ENCODE results near the gene CYP1A1.
"Not testable (repeated sequence)": the region's sequence is repeated elsewhere in the genome, so short reads cannot be mapped to it uniquely, and the experiment has no call there.

The CYP1A1 gene

DNA sequence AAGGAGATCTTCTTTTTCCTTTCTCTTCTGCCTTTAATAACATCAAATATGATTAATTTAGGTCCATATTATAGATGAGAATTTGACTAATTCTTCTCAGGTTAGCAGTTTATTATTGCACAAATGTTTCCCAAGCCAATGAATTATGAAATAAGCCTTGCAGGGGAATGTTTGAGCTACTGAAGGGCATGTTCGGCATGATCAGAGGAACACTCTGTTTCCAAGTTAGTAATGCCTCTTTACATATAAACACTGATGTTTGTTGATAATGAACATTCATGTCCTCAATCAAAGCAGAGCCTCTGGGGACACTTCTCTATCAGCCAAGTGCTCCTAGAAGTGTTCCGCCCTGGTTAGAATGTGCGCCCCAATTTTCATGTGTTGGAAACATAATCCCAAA is 10.0 kb upstream of the CYP1A1 start:
- no peak for DNase-seq

DNA sequence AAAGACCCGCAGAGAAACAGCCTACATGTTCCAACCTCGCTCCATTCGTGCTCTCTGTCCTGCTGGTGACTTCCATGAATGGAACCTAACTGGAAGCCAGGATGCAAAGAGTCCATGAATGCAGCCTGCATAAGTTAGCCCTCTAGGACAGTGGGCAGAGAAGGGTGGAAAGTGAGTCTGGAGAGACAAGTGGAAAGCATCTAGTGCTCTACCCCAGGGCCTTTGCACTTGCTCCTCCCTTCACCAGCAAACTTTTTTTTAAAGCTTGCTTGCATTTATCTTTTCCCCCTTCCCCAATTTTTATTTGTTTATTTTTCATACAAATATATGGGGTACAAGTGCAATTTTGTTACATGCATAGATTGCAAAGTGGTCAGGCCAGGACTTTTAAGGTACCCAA is 7.9 kb upstream of the CYP1A1 start:
- DNase-seq = no peak

DNA sequence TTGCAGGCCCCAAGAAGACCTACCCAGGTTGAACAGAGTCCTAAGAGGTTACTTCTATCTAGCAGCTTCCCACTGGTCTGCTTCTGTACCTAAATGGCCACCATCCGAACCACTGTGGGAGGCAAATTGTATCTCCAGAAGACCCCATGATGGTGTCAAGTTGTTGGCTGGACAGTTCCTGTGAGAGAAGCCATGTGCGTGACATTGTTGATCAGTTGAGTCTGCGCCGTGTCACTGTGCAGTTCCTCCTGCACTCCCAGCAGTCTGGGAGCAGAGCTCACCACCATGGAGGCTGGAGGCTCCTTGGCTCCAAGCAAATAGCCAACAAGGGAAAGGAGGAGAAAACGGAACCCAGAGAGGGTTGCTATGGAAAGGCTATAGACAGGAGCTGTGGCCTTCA is 7.5 kb upstream of the CYP1A1 start:
- no peak for DNase-seq

DNA sequence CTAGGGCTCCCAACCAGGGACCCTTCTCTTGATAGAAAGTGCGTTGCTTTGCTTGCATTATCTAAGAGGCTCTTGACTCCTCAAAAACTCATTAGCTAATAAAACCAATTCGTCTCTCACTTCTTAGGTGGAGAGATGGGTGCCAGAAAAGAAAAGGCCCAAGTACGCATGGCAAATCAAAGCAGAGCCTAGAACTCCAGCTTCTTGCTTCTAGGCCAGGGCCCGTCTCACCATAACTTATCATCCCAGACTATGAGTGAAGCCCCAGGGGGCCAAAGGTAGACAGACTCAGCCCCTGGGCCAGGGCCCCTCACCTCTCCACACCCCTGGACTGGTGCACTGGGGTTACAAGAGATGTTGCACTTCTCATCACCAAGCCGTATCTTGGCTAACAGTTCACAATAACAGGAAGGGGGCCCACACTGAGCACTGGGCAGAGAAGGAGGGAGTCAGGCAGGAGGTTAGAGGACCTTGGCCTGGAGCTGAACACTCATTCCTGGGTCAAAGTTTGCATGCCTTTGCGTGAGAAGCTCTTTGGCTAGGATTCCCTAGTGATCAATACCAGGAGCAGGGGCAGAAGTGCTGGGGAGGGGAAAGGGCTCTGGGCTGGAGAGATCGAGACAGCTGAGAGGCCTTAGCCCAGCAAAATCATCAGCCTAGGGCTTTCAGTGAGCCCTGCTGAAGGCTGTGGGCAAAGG is 5.4 kb upstream of the CYP1A1 start:
- DNase-seq = no peak

DNA sequence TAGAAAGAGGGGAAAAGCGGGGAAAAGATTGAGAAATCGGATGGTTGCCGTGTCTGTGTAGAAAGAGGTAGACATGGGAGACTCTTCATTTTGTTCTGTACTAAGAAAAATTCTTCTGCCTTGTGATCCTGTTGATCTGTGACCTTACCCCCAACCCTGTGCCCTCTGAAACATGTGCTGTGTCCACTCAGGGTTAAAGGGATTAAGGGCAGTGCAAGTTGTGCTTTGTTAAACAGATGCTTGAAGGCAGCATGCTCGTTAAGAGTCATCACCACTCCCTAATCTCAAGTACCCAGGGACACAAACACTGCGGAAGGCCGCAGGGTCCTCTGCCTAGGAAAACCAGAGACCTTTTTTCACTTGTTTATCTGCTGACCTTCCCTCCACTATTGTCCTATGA is 4.0 kb upstream of the CYP1A1 start:
- DNase-seq = not testable (repeated sequence)

DNA sequence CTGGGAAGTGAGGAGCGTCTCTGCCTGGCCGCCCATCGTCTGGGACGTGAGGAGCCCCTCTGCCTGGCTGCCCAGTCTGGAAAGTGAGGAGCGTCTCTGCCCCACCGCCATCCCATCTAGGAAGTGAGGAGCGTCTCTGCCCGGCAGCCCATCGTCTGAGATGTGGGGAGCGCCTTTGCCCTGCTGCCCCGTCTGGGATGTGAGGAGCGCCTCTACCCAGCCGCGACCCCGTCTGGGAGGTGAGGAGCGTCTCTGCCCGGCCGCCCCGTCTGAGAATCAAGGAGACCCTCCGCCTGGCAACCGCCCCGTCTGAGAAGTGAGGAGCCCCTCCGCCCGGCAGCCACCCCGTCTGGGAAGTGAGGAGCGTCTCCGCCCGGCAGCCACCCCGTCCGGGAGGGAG is 3.4 kb upstream of the CYP1A1 start:
- DNase-seq = not testable (repeated sequence)

DNA sequence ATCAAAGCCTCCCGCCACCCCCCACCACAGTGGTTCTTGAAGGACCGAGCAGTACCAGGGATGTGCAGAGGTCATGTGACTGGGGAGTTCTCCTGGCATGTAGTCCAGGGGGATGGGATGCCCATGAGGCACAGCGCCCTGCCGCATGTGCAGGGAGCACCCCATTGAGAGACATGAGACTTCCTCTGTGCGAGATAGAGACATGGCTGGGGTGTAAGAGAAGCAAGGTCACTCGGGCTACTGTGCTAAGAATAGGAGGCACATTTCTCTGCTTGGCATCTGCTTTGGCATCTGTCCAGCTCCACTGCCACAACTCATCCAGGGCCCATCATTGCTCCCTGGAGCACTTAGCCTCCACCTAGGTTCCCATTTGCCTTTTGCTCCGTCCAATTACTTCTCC is 2.4 kb upstream of the CYP1A1 start:
- no peak for DNase-seq

DNA sequence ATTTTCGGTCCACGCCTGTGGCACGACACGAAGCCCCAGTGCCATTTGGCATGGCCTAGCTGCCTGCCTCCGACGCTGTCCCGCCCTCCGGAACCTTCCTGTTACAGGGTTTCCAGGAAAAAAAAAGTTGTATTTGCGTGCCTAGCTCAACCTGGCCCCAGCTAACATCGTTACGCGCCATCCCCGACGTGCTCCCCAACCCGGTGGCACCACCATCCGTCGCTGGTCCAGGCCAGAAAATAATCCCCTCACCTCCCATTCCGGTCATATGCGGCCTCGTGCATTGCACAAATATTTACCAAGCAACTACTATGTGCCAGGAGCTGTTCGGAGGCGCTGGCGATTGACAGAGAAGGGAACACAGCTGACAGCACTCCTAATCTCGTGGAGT is 1.4 kb upstream of the CYP1A1 start:
- no peak for DNase-seq

DNA sequence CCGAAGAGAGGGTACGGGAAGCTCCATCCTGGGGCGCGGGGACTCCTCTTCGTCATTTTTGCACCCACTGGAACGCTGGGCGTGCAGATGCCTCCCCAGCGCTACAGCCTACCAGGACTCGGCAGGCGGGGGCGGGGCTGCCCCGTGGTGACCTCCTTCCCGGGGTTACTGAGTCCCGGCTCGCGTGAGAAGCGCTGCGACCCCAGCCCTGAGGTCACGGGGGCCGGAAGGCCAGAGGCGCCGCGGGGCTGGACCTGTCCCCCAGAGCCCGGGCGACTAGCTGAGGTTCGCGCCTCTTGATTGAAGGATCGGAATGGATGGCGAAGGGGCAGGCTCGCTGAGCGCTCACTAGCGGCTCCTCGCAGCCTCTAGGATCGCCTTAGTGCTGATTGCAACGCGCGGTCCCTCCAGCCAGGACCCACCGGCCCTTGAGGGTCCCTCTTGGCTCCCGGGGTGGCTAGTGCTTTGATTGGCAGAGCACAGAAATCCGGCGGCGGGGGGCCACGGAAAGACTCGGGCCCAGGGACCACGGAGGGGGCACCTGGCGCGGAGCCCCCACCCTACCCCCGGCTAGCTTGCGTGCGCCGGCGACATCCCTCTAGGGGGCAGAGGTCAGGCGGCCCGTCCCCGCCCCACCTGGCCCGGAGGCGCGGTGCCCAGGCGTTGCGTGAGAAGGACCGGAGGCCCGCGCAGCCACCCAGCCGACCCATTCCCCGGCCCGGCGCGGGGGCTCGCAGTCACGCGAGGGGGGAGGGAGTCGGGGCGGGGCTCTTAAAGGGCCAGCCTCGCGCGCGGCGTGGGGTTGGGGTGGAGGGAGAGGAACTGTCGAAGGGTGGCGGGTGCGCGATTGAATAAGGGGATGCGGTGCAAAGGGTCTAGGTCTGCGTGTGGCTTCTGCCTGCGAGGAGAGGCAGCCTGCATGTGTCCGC is 781 bp upstream of the CYP1A1 start:
- DNase-seq = no peak

DNA sequence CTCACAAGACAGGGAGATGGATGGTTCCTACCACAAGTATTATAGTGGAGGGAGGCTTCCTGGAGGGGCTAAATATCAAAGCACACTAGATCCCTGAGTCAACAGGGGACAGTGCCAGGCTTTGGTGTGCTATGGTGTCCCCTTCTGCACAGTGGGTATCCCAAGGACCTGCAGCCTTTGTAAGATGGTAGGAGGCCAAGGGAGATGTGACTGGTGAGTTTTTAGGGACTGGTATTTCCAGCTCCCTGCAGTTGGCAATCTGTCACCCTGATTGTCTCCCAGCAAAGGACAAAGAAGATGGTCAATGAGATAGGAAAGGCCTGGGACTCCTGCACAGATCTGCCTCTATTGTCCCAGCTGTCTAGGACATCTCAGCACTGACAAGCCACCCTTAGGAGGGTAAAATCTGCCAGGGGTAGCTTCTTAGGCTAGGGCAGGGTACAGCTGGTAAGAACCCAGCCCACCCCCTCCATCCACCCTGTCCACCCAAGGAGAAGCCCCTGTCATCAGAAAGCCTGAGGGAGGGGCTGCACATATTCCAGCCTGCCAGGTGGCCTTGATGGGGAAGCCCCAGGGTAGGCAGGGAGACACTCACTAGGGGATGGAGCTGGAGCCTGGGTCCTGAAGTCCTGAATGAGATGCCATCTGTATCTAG is 631 bp downstream of the CYP1A1 start:
- no peak for DNase-seq

DNA sequence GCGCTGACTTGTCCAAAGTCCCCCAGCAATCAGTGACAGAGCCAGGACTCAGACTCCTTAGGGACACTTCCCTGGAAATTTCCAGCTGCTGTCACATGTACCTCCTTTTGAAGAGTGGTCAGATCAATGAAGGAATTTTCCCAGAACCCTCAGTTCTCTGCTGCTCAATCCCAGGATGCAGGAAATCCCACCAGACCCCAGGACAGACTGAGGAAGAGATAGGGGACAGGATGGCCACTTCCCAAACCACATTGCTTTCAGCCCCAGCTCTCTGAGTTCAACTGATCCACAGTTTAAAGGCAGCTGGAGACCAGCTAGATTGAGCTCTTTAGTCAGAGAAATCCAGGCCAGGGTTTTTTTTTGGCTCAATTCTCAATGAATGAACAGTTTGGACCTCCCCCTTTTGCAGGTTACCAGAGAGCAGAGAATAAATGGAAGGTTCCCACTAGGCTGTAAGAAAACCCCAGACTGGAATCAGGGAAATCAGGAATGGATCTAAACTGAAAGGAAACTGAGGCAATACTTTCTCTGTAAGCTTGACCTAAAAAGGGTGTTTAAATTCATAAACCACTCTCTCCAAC is 1.5 kb downstream of the CYP1A1 start:
- DNase-seq = peak; percentile 72

DNA sequence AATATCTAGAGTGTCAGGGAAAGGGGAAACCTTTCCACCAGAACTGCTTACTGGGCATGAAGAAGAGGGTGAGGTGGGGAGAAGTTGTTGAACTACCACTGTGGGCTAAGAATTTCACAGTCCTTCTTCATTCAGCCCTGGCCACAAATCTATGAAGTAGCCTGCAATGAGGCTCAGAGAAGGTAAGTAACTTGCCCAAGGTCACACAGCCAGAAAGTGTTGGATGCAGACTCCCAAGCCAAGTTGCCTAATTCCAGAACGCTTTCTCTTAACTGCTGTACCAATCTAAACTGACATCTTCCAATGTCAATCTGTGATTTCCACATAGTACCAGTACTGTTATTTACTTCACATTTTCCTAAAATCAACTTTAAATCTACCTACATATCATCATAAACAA is 2.1 kb downstream of the CYP1A1 start:
- no peak for DNase-seq

DNA sequence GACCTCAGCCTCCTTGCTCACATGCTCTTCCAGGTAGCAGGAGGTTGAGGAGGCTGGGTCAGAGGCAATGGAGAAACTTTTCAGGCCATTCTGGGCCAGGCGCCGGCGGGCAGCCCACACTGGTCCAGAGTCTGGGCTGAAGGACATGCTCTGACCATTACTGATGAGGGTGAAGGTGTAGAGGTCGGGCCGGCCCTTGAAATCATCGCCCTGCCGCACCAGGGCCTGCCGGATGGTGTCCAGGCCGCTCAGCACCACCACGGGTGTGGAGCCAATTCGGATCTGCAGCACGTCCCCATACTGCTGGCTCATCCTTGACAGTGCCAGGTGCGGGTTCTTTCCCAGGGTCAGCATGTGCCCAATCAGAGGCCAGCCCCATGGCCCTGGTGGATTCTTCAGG is 2.7 kb downstream of the CYP1A1 start:
- DNase-seq = no peak

DNA sequence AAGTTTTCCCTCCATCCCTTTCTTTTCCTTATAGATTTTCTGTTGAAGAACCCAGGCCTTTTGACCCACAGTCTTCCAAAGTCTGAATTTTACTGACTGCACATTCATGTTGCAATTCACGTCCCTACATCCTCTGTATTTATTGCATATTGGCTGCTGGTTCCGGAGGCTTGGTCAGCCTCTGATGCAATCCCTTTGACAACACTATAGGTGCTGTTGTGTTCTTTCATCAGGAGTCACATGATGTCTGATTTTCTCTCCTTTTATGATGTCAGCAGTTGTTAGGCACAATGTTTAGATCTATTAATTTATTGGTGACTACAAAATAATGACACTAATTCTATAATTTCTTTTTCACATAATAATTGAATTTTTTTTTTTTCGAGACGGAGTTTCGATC is 8.7 kb downstream of the CYP1A1 start:
- no peak for DNase-seq

DNA sequence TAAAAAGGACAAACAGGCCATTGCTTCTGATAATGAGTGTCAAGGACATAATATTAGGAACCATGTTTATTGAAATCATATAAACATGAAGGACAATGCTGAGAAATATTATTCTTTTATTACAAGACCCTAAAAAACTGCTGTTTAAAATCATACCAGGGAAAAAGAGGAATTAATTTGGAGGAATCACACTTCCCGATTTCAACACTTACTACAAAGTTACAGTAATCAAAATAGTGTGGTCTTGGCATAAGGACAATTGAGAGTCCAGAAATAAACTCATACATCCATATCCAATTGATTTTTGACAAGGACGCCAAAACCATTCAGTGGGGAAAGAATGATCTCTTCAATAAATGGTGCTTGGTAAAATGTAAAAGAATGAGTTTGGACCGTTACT is 13.0 kb downstream of the CYP1A1 start:
- DNase-seq = no peak

DNA sequence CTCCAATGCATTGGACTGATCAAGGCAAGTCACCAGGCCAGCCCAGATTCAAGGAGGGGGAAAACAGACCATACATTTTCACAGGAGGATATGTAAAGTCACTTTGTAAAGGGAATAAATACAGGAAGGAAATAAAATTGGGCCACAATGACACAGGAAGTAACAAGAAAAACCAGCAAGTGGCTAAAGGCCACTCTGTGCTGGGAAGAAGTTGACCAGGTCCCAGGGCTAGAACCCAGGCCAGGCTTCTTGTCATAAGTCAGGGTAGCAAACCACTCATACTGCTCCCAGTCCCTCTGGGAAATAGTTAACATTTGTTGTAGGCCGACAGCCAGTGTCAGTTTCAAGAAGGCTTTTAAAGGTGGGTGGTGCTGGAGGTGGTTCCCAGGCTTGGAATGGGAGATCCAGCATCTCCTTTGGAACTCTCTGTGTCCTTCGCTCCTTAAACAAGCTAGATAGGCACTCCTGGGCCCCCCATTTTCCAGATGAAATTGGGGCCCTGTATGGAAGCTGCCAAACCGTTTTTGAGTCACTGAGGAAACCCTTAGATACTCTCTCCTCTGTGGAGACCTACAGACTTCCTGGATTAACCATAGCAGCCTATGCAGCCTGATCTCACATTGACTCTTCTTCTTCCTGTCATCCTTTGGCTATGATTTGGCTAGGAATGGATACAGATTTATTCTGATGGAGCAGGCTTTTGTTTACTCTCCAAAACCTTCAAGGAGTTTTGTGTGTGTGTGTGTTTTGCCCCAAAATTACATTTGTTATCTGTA is 14.8 kb downstream of the CYP1A1 start:
- DNase-seq = no peak

DNA sequence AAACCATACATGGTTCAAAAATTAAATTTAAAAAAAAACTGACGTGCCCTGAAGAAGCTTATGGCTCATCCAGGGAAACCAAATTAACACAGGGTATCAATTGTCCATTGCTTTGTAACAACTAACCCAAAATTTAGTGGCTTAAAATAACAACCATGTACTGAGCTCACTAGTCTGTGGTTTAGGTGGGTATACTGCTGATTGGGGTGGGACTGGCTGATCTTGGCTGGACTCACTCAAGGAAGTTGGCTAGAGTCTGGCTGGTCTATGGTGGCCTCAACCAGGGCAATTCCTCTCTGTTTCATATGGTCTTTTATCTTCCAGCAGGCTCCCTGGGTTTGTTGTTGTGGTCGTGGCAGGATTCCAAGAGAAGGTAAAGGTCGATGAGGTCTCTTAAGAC is 15.4 kb downstream of the CYP1A1 start:
- DNase-seq = no peak

DNA sequence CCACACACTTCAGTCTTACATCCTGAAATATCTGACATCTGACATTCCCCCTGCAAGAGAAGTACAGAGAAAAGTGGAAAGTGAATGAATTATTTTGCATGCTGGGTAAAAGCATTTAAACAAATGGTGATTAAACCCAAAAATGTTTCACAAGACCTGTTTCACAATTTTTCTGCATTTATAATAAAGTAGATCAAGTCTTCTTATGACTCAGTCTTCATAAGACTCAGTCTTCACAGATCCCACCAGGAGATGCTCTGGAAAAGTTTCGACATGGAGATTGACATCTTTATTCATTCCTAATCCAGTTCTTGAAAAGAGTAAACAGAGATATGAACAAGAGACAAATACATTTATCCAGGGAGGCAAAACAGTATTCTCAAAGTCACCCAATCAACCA is 16.3 kb downstream of the CYP1A1 start:
- DNase-seq = no peak

DNA sequence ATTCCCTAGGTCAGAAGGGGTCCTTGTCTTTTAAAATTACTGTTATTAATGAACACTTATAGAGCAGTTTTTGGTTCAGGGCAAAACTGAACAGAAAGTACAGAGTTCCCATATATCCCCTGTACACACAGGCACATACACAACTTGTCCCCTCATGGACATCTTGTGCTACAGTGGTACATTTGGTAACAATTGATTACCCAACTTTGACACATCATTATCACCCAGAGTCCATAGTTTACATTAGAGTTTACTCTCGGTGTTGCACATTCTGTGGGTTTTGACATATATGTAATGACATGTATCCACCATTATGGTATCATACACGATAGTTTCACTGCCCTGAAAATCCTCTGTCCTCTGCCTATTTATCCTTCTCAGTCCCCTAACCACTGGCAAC is 28.5 kb downstream of the CYP1A1 start:
- no peak for DNase-seq

DNA sequence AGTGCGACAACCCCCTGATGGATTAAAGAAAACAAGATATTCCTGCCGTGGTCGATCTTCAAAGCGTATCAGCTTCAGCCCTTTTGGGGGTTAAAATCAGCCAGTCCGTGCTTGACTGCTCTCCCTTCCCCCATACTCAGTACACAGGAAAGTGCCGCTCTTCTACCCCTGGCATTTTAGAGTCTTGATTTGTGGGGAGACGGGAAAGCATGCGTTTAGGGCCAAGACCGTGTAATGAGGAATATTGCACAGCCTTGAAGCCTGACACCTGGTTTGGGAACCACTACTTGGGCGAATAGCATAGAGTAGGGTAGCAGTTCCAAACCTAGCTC is 29.0 kb downstream of the CYP1A1 start:
- DNase-seq = no peak

DNA sequence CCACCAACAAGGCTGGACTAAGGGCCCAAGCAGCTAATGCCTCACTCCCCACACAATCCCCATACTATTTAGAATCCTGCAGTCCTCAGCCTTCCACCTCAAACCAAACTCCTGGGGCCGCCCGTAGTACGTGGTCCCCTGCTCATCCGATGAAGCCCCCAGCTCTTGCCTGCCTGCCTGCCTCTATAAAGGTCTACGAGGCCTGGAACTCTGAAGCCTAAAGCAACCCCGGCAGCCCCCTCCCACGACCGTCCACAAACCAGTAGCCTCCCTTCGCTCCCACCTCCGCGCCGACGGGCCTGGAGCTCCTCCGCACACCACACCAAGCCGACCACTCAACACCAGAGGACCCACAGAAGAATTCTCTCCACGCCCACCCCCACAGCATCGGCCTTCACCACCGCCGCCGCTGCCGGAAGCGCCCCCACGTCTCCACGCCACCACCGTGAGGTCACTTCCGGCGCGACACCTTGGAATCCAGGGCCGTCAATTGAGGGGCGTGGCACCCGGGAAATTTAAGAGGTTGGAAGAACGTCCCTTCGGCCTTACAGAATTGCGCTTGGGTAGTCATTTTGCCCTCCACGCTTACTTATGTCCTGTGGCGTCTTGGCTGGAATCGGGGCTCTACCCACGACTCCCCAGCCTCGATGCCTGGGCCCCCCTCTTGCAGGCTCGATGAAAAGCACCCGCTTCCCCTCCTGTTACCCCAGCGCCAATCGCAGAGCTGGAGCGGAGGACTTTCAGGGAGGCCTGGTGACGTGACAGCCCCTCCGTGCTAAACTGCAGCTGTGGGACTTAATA is 29.5 kb downstream of the CYP1A1 start, which contains the start of gene EDC3:
TSS of gene EDC3 (minus strand) at position 428 of the 801 bp plus-strand sequence. CDS start 20,900 bp downstream, outside the sequence.
- DNase-seq = peak; percentile 86

DNA sequence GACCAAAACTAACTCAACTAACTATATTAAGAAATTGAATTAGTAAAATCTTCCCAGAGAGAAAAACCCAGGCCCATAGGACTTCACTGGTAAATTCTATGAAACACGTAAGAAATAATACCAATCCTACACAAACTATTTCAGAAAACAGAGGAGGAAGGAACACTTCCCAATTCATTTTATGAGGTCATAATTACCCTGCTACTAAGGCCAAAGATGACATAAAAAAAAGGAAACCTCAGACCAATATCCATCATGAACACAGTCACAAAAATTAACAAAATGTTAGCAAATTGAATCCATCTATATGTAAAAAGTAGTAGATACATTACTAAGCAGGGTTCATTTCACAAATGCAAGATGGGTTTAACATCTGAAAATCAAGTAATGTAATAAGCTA is 33.0 kb downstream of the CYP1A1 start:
- no peak for DNase-seq
